Activated CD4-positive, alpha-beta T cell treated with anti-CD3 and anti-CD28 coated beads, Interleukin-2, Interleukin-4, amounts not matched to agents 100 ng/mL and 50 ng/mL, durations not matched to agents 16 hours and 8 hours (primary cell): ENCODE measurements around the gene SELENOM.
A peak's percentile ranks its signal among the peaks of the same experiment; 100 is the strongest.

Source experiments
- DNase-seq: peaks from one replicate; pipeline ENCODE4 v3.0.0-alpha.2; 2020; ENCODE audit warnings: low spot score

SELENOM gene

GRCh38 chr22:31107178-31107893 lies at the start of gene SELENOM:
TSS of gene SELENOM (minus strand) at chr22:31107568. CDS start at chr22:31107505, 63 bp downstream.
- peak; percentile 87 for DNase-seq

- DNase-seq: no peak
Observed at GRCh38 chr22:31155422-31155821, 48.1 kb upstream of the SELENOM start.

GRCh38 chr22:31154975-31155374 lies 47.6 kb upstream of the SELENOM start:
- no peak for DNase-seq

GRCh38 chr22:31153357-31153756 lies 46.0 kb upstream of the SELENOM start:
- DNase-seq: no peak

- no peak for DNase-seq
Observed at GRCh38 chr22:31151872-31152271, 44.5 kb upstream of the SELENOM start.

- no peak for DNase-seq
Observed at GRCh38 chr22:31150615-31151014, 43.2 kb upstream of the SELENOM start.

- DNase-seq: peak; percentile 36
Observed at GRCh38 chr22:31148953-31149627, 41.7 kb upstream of the SELENOM start.

- no peak for DNase-seq
Observed at GRCh38 chr22:31148488-31148887, 41.1 kb upstream of the SELENOM start.

- DNase-seq: no peak
Observed at GRCh38 chr22:31144223-31144622, 36.9 kb upstream of the SELENOM start.

- no peak for DNase-seq
Observed at GRCh38 chr22:31143537-31143936, 36.2 kb upstream of the SELENOM start.

- DNase-seq: no peak
Observed at GRCh38 chr22:31143038-31143437, 35.7 kb upstream of the SELENOM start.

GRCh38 chr22:31142285-31142684 lies 34.9 kb upstream of the SELENOM start:
- no peak for DNase-seq

GRCh38 chr22:31141551-31141950 lies 34.2 kb upstream of the SELENOM start:
- no peak for DNase-seq

- DNase-seq: no peak
Observed at GRCh38 chr22:31140746-31141145, 33.4 kb upstream of the SELENOM start.

- DNase-seq: no peak
Observed at GRCh38 chr22:31139866-31140716, 32.7 kb upstream of the SELENOM start, which contains the start of gene PLA2G3. TSS of gene PLA2G3 (minus strand) at chr22:31140508. CDS start at chr22:31140354, 154 bp downstream.

- DNase-seq: no peak
Observed at GRCh38 chr22:31139066-31139465, 31.7 kb upstream of the SELENOM start.

- DNase-seq: no peak
Observed at GRCh38 chr22:31138126-31138525, 30.8 kb upstream of the SELENOM start.

- DNase-seq: no peak
Observed at GRCh38 chr22:31137721-31138120, 30.4 kb upstream of the SELENOM start.

- no peak for DNase-seq
Observed at GRCh38 chr22:31136711-31137110, 29.3 kb upstream of the SELENOM start.

- no peak for DNase-seq
Observed at GRCh38 chr22:31136155-31136554, 28.8 kb upstream of the SELENOM start.

- DNase-seq: no peak
Observed at GRCh38 chr22:31135706-31136105, 28.3 kb upstream of the SELENOM start.

- no peak for DNase-seq
Observed at GRCh38 chr22:31134688-31135087, 27.3 kb upstream of the SELENOM start.

GRCh38 chr22:31133911-31134310 lies 26.5 kb upstream of the SELENOM start:
- DNase-seq: no peak
